ENCODE measurements around the gene TMEM132E.

Gene TMEM132E

GRCh38 chr17:34613064-34614019, 34.0 kb downstream of the TMEM132E start:
- TF ChIP-seq CTCF (conservative IDR thresholded peaks at IDR 0.05; ENCODE audit: low read depth, low read length), result no peak
- peak; percentile 18 for DNase-seq (ENCODE audit: low read depth)
- H3K4me3 ChIP-seq (ENCODE audit: low read length), result no peak overlapping the region

GRCh38 chr17:34614698-34615097, 35.3 kb downstream of the TMEM132E start:
- no peak for TF ChIP-seq CTCF (conservative IDR thresholded peaks at IDR 0.05; ENCODE audit: low read depth, low read length)
- DNase-seq (ENCODE audit: low read depth), result no peak
- H3K4me3 ChIP-seq (ENCODE audit: low read length), result no peak overlapping the region

GRCh38 chr17:34615326-34615725, 35.9 kb downstream of the TMEM132E start:
- DNase-seq (ENCODE audit: low read depth), result no peak
- no peak for TF ChIP-seq CTCF (conservative IDR thresholded peaks at IDR 0.05; ENCODE audit: low read depth, low read length)
- no peak overlapping the region for H3K4me3 ChIP-seq (ENCODE audit: low read length)

GRCh38 chr17:34616148-34616547, 36.8 kb downstream of the TMEM132E start:
- no peak overlapping the region for H3K4me3 ChIP-seq (ENCODE audit: low read length)
- no peak for DNase-seq (ENCODE audit: low read depth)
- TF ChIP-seq CTCF (conservative IDR thresholded peaks at IDR 0.05; ENCODE audit: low read depth, low read length), result no peak

- no peak overlapping the region for H3K4me3 ChIP-seq (ENCODE audit: low read length)
- no peak for TF ChIP-seq CTCF (conservative IDR thresholded peaks at IDR 0.05; ENCODE audit: low read depth, low read length)
- DNase-seq (ENCODE audit: low read depth), result no peak
These were observed 38.0 kb downstream of the TMEM132E start for GRCh38 chr17:34617398-34617797.

GRCh38 chr17:34619687-34620217, 40.4 kb downstream of the TMEM132E start:
- no peak for TF ChIP-seq CTCF (conservative IDR thresholded peaks at IDR 0.05; ENCODE audit: low read depth, low read length)
- no peak for DNase-seq (ENCODE audit: low read depth)
- no peak overlapping the region for H3K4me3 ChIP-seq (ENCODE audit: low read length)

GRCh38 chr17:34620458-34620857, 41.1 kb downstream of the TMEM132E start:
- no peak overlapping the region for H3K4me3 ChIP-seq (ENCODE audit: low read length)
- TF ChIP-seq CTCF (conservative IDR thresholded peaks at IDR 0.05; ENCODE audit: low read depth, low read length), result no peak
- DNase-seq (ENCODE audit: low read depth), result no peak
